PC-9 (cell line): Measurements from ENCODE around the gene PLIN4. TPM values are rescaled to one million over a fixed set of nuclear protein-coding genes. Genes with fewer than 3 reads are reported as not detected.

Experiments used
- BruUV-seq: library from RNA; stranded (reverse); fragments of 400-500 nt; replicated peaks from 2 replicates; lab custom pipeline; 2021; lab: Mats Ljungman, UMichigan
- CTCF ChIA-PET: fragments of 300-600 bp; sonication (Branson Sonifier 250); formaldehyde crosslinking; loops from one replicate; lab custom pipeline; 2022; ENCODE audit warnings: antibody characterized with exemption; lab: Charles Lee
- POLR2A ChIA-PET: fragments of 300-600 bp; sonication (Branson Sonifier 250); formaldehyde crosslinking; loops from one replicate; lab custom pipeline; 2022; ENCODE audit warnings: antibody characterized with exemption; ENCODE audit not compliant: unreplicated experiment; lab: Charles Lee
- DNase-seq, 2 experiments: peaks; one replicate each; pipeline versions ENCODE4 v3.0.0 to v3.0.0-alpha.2; 2015 to 2022; ENCODE audit warnings: mixed read lengths in 1 of 2
- H2AFZ ChIP-seq: fragments of 200-600 bp; sonication (generic); 2 replicates; pipeline ENCODE4 v1.8.1; 2017; ENCODE audit warnings: antibody characterized with exemption
- H3F3A ChIP-seq: fragments of 200-600 bp; sonication (generic); 2 replicates; pipeline ENCODE4 v1.8.1; 2017; ENCODE audit warnings: antibody characterized with exemption, mild to moderate bottlenecking, low read depth; ENCODE audit not compliant: insufficient read depth
- H3K27ac ChIP-seq: fragments of 200-600 bp; sonication (generic); 2 replicates; pipeline ENCODE4 v1.6.1; 2016; ENCODE audit warnings: mixed run types
- H3K27me3 ChIP-seq: fragments of 200-600 bp; sonication (generic); 2 replicates; pipeline ENCODE4 v1.6.1; 2016; ENCODE audit warnings: low read depth, mixed run types; ENCODE audit not compliant: insufficient read depth
- H3K36me3 ChIP-seq: fragments of 200-600 bp; sonication (generic); 2 replicates; pipeline ENCODE4 v1.6.1; 2016; ENCODE audit warnings: low read depth, mixed run types
- H3K4me1 ChIP-seq: fragments of 200-600 bp; sonication (generic); replicated peaks from 2 replicates; pipeline ENCODE4 v1.6.1; 2016; ENCODE audit warnings: mixed run types; ENCODE audit not compliant: insufficient read depth
- H3K4me2 ChIP-seq: fragments of 200-600 bp; sonication (generic); 2 replicates; pipeline ENCODE4 v1.6.1; 2017; ENCODE audit warnings: mixed run types
- H3K4me3 ChIP-seq: fragments of 200-600 bp; sonication (generic); 2 replicates; pipeline ENCODE4 v1.6.1; 2016; ENCODE audit warnings: mixed run types
- H3K79me2 ChIP-seq: fragments of 200-600 bp; sonication (generic); 2 replicates; pipeline ENCODE4 v1.6.1; 2017; ENCODE audit warnings: low read depth, mixed run types
- H3K9me2 ChIP-seq: fragments of 200-600 bp; sonication (generic); 2 replicates; pipeline ENCODE4 v1.8.1; 2017; ENCODE audit warnings: mild to moderate bottlenecking; ENCODE audit not compliant: insufficient read depth
- H3K9me3 ChIP-seq: fragments of 200-600 bp; sonication (generic); 2 replicates; pipeline ENCODE4 v1.8.1; 2016; ENCODE audit warnings: low read depth; ENCODE audit not compliant: insufficient read depth
- H4K20me1 ChIP-seq: fragments of 200-600 bp; sonication (generic); 2 replicates; pipeline ENCODE4 v1.8.1; 2017; ENCODE audit not compliant: insufficient read depth
- CTCF ChIP-seq: fragments of 200-600 bp; sonication (generic); conservative IDR thresholded peaks from 2 replicates; pipeline ENCODE4 v1.6.1; 2017; ENCODE audit warnings: mixed run types, antibody characterized with exemption, mild to moderate bottlenecking, moderate library complexity
- EZH2 ChIP-seq: fragments of 200-600 bp; sonication (generic); IDR thresholded peaks from 2 replicates; pipeline ENCODE4 v1.8.0; 2017; ENCODE audit warnings: antibody characterized with exemption, low read depth
- intact Hi-C: fragments of 100-400 bp; cut with micrococcal nuclease; formaldehyde crosslinking; loops from one replicate; pipeline ENCODE4 v1.10.0; 2022; ENCODE audit not compliant: unreplicated experiment
- total RNA-seq: library from RNA; stranded (reverse); gene quantifications from 2 replicates; pipeline ENCODE4 v1.2.3, GENCODE V29; 2021

Gene PLIN4
- total RNA-seq, 1 experiment from 2014 or later = 1.6 TPM

- H4K20me1 ChIP-seq = no peaks in the 10 kb centered on the region
- H3K27ac ChIP-seq = no peak overlapping the region
- H3K79me2 ChIP-seq = no peaks in the 10 kb centered on the region
- H3K4me2 ChIP-seq = no peak overlapping the region
- no peak overlapping the region for H3K4me3 ChIP-seq
- TF ChIP-seq CTCF (no peak), EZH2 (no peak)
- intact Hi-C loops = loop anchor here (5.0 kb wide), 1 partner anchor 118 kb away; the partner anchor contains the start of gene TNFAIP8L1
- H2AFZ ChIP-seq = no peak overlapping the region
- no peak for DNase-seq
- ChIA-PET POLR2A (no interaction called here), CTCF (no interaction called here)
- peaks cover 12% of the 10 kb centered on the region; the same call in 1 of the 2 replicates for H3F3A ChIP-seq
- BruUV-seq = no TSS peak
- no peaks in the 10 kb centered on the region for H3K9me2 ChIP-seq
- no peaks in the 10 kb centered on the region for H3K9me3 ChIP-seq
- H3K36me3 ChIP-seq = no peaks in the 10 kb centered on the region
- H3K4me1 ChIP-seq = peaks cover 43% of the 10 kb centered on the region
- H3K27me3 ChIP-seq = no peaks in the 10 kb centered on the region
Measured at GRCh38 chr19:4519521-4520277, 1.4 kb upstream of the PLIN4 start.

- Histone ChIP-seq H3F3A (peaks cover 12% of the 10 kb centered on the region; the same call in 1 of the 2 replicates), H3K4me2 (peak overlapping the region; percentile 75), H3K79me2 (no peaks in the 10 kb centered on the region), H3K9me2 (no peaks in the 10 kb centered on the region), H3K9me3 (no peaks in the 10 kb centered on the region), H3K27me3 (no peaks in the 10 kb centered on the region), H3K4me3 (no peak overlapping the region), H2AFZ (0 out of 2 replicates have a peak overlapping the region, but pooled peaks have one; percentile 48), H3K4me1 (peaks cover 43% of the 10 kb centered on the region), H3K27ac (peak overlapping the region; percentile 80), H3K36me3 (no peaks in the 10 kb centered on the region), H4K20me1 (no peaks in the 10 kb centered on the region)
- ChIA-PET POLR2A (no interaction called here), CTCF (no interaction called here)
- BruUV-seq = no TSS peak
- DNase-seq = no peak
- intact Hi-C loops = no loop called here
- TF ChIP-seq CTCF (no peak), EZH2 (no peak)
Measured at GRCh38 chr19:4519172-4519496, 848 bp upstream of the PLIN4 start.

GRCh38 chr19:4517451-4518057 lies 732 bp downstream of the PLIN4 start:
- TF ChIP-seq EZH2 (no peak), CTCF (no peak)
- Histone ChIP-seq H3K27ac (no peak overlapping the region), H4K20me1 (no peaks in the 10 kb centered on the region), H3F3A (peaks cover 9% of the 10 kb centered on the region; the same call in 1 of the 2 replicates), H3K9me2 (no peaks in the 10 kb centered on the region), H3K4me2 (peak overlapping the region; percentile 75; the same call in 1 of the 2 replicates), H3K4me3 (no peak overlapping the region), H3K4me1 (peaks cover 43% of the 10 kb centered on the region), H3K27me3 (no peaks in the 10 kb centered on the region), H3K36me3 (no peaks in the 10 kb centered on the region), H2AFZ (no peak overlapping the region), H3K79me2 (no peaks in the 10 kb centered on the region), H3K9me3 (no peaks in the 10 kb centered on the region)
- intact Hi-C loops = no loop called here
- POLR2A ChIA-PET = no interaction called here
- DNase-seq = no peak
- no TSS peak for BruUV-seq
- CTCF ChIA-PET = interaction anchor here (0.6 kb wide), 1 partner anchor 97 kb away, joined by 7 read pairs; no protein-coding TSS in a partner anchor
